ENCODE data around the gene SLC25A20. TPM values are rescaled to one million over a fixed set of nuclear protein-coding genes. Genes with fewer than 3 reads are reported as not detected.

The SLC25A20 gene
- total RNA-seq (2014; rRNA removed): 17.7 and 19.0 TPM in 2 replicates
- Bru-seq, nascent RNA: percentile 47 among the genes with signal in this experiment
- BruChase-seq, experiment 1, labeled RNA remaining after a 6-hour chase: percentile 55 among the genes with signal in this experiment
- BruChase-seq, experiment 2, labeled RNA remaining after a 2-hour chase: percentile 48 among the genes with signal in this experiment
- long read RNA-seq, transcript SLC25A20-201 (9 exons, 1,879 nt): major isoform, 43 of 55 reads
- long read RNA-seq, partial matches to known transcripts: 1 of 55 reads
- long read RNA-seq, other reads (novel, unspliced or antisense): 11 of 55 reads

- Histone ChIP-seq H2AFZ (ENCODE audit: low read length) (peak within 1 kb of the TSS; percentile 93), H4K20me1 (ENCODE audit: low read length) (no peaks in the 10 kb centered on the region), H3K27ac (ENCODE audit: low read length) (0 out of 2 replicates have a peak within 1 kb of the TSS, but pooled peaks have one; percentile 6), H3K4me1 (ENCODE audit: insufficient read depth, low read length) (peaks cover 13% of the 10 kb centered on the region), H3K36me3 (ENCODE audit: low read depth, low read length) (no peaks in the 10 kb centered on the region), H3K9me2 (replicated peaks; ENCODE audit: low read length) (no peaks in the 10 kb centered on the region), H3K27me3 (ENCODE audit: low read length) (no peaks in the 10 kb centered on the region), H3K4me2 (ENCODE audit: low read length) (peak within 1 kb of the TSS; percentile 87), H3K4me3 (ENCODE audit: low read length) (peak within 1 kb of the TSS; percentile 74), H3K9me3 (ENCODE audit: low read length) (no peaks in the 10 kb centered on the region), H3F3A (ENCODE audit: low read length, unreplicated experiment) (no peaks in the 10 kb centered on the region), H3K9ac (ENCODE audit: low read length) (peak within 1 kb of the TSS; percentile 48), H3K79me2 (ENCODE audit: low read length) (peaks cover 6% of the 10 kb centered on the region; the same call in 1 of the 2 replicates)
- ChIA-PET CTCF (no interaction called here), POLR2A (ENCODE audit: unreplicated experiment) (interaction anchor here (0.6 to 0.7 kb wide), 2 partner anchors 20 to 108 kb away, joined by 3 to 4 read pairs; partner anchors contain the start of gene ARIH2)
- peak; percentile 90 for ATAC-seq
- TSS peak; percentile 80 for BruUV-seq (replicated peaks)
- DNase-seq: peak; percentile 94
- no peak for TF ChIP-seq CTCF (conservative IDR thresholded peaks at IDR 0.05; ENCODE audit: low read depth, low read length)
- TF ChIP-seq EZH2phosphoT487 (IDR thresholded peaks at IDR 0.05; ENCODE audit: borderline replicate concordance, low read length): no peak
- TF ChIP-seq EZH2 (IDR thresholded peaks at IDR 0.05; ENCODE audit: low read length, unreplicated experiment): no peak
- intact Hi-C loops (cut with micrococcal nuclease): loop anchor here (1.0 to 10.0 kb wide), 3 partner anchors 20 to 56 kb away; partner anchors contain the start of genes ARIH2 and PRKAR2A
Observed at GRCh38 chr3:48898383-48899234, at the start of gene SLC25A20. SLC25A20 (minus strand) TSS chr3:48898882; CDS start chr3:48898794, 88 bp downstream.

- Histone ChIP-seq H3K4me1 (ENCODE audit: insufficient read depth, low read length) (no peaks in the 10 kb centered on the region), H3K9me2 (replicated peaks; ENCODE audit: low read length) (no peaks in the 10 kb centered on the region), H3F3A (ENCODE audit: low read length, unreplicated experiment) (no peaks in the 10 kb centered on the region), H4K20me1 (ENCODE audit: low read length) (no peaks in the 10 kb centered on the region), H3K27me3 (ENCODE audit: low read length) (no peaks in the 10 kb centered on the region), H3K9me3 (ENCODE audit: low read length) (no peaks in the 10 kb centered on the region), H3K36me3 (ENCODE audit: low read depth, low read length) (no peaks in the 10 kb centered on the region; the same call in 1 of the 2 replicates), H3K4me2 (ENCODE audit: low read length) (no peak overlapping the region), H3K4me3 (ENCODE audit: low read length) (no peak overlapping the region), H3K27ac (ENCODE audit: low read length) (no peak overlapping the region), H2AFZ (ENCODE audit: low read length) (no peak overlapping the region), H3K9ac (ENCODE audit: low read length) (no peak overlapping the region), H3K79me2 (ENCODE audit: low read length) (peaks cover 38% of the 10 kb centered on the region)
- BruUV-seq (replicated peaks): no TSS peak
- intact Hi-C loops (cut with micrococcal nuclease): no loop called here
- DNase-seq (no peak), ATAC-seq (no peak)
- ChIA-PET POLR2A (ENCODE audit: unreplicated experiment) (no interaction called here), CTCF (interaction anchor here (0.8 kb wide), 1 partner anchor 248 kb away, joined by 3 read pairs; no protein-coding TSS in a partner anchor)
- TF ChIP-seq EZH2 (IDR thresholded peaks at IDR 0.05; ENCODE audit: low read length, unreplicated experiment) (no peak), EZH2phosphoT487 (IDR thresholded peaks at IDR 0.05; ENCODE audit: borderline replicate concordance, low read length) (no peak), CTCF (conservative IDR thresholded peaks at IDR 0.05; ENCODE audit: low read depth, low read length) (no peak)
Observed at GRCh38 chr3:48945891-48946549, 47.3 kb upstream of the SLC25A20 start.

All from PC-3 (cell line).